PC-3 (cell line): ENCODE results near the gene LHX8. TPM values are rescaled to one million over a fixed set of nuclear protein-coding genes. Genes with fewer than 3 reads are reported as not detected.
"Not testable (repeated sequence)": the region's sequence is repeated elsewhere in the genome, so short reads cannot be mapped to it uniquely, and the experiment has no call there.

Experiments
- ATAC-seq: fragments of 200-7000 bp; cut with Tn5 transposase; 2 replicates; pipeline ENCODE4 v1.9.1; 2020; ENCODE audit warnings: mild to moderate bottlenecking, moderate library complexity
- BruUV-seq: library from RNA; stranded (reverse); fragments of 400-500 nt; replicated peaks from 2 replicates; lab custom pipeline; 2021; lab: Mats Ljungman, UMichigan
- CTCF ChIA-PET: fragments of 300-600 bp; sonication (Branson Sonifier 250); formaldehyde crosslinking; loops from one replicate; lab custom pipeline; 2022; ENCODE audit warnings: antibody characterized with exemption; lab: Charles Lee
- POLR2A ChIA-PET: fragments of 300-600 bp; sonication (Branson Sonifier 250); formaldehyde crosslinking; loops from one replicate; lab custom pipeline; 2022; ENCODE audit warnings: antibody characterized with exemption; ENCODE audit not compliant: unreplicated experiment; lab: Charles Lee
- DNase-seq: peaks from one replicate; pipeline ENCODE4 v3.0.0-alpha.2; 2015
- H2AFZ ChIP-seq: fragments of 300-600 bp; sonication (generic); 2 replicates; pipeline ENCODE4 v1.6.0; 2016; ENCODE audit warnings: antibody characterized with exemption, low read length
- H3F3A ChIP-seq: fragments of 300-600 bp; sonication (generic); one replicate; pipeline ENCODE4 v1.6.0; 2017; ENCODE audit warnings: antibody characterized with exemption, low read length, control low read depth, mild to moderate bottlenecking; ENCODE audit not compliant: unreplicated experiment
- H3K27ac ChIP-seq: fragments of 300-600 bp; sonication (generic); 2 replicates; pipeline ENCODE4 v1.5.1; 2016; ENCODE audit warnings: mild to moderate bottlenecking, low read length
- H3K27me3 ChIP-seq: fragments of 300-600 bp; sonication (generic); 2 replicates; pipeline ENCODE4 v1.6.1; 2016; ENCODE audit warnings: low read length, mixed read lengths
- H3K36me3 ChIP-seq: fragments of 300-600 bp; sonication (generic); 2 replicates; pipeline ENCODE4 v1.6.1; 2016; ENCODE audit warnings: low read depth, mixed run types, low read length, mixed read lengths
- H3K4me1 ChIP-seq: fragments of 300-600 bp; sonication (generic); 2 replicates; pipeline ENCODE4 v1.5.1; 2016; ENCODE audit warnings: low read length; ENCODE audit not compliant: insufficient read depth
- H3K4me2 ChIP-seq: fragments of 300-600 bp; sonication (generic); 2 replicates; pipeline ENCODE4 v1.6.0; 2016; ENCODE audit warnings: low read length
- H3K4me3 ChIP-seq: fragments of 300-600 bp; sonication (generic); 2 replicates; pipeline ENCODE4 v1.5.1; 2016; ENCODE audit warnings: mild to moderate bottlenecking, low read length, mixed read lengths
- H3K79me2 ChIP-seq: fragments of 300-600 bp; sonication (generic); 2 replicates; pipeline ENCODE4 v1.6.1; 2017; ENCODE audit warnings: low read length, mixed read lengths
- H3K9ac ChIP-seq: fragments of 300-600 bp; sonication (generic); 2 replicates; pipeline ENCODE4 v1.6.0; 2016; ENCODE audit warnings: mild to moderate bottlenecking, low read length
- H3K9me2 ChIP-seq: fragments of 300-600 bp; sonication (generic); replicated peaks from 2 replicates; pipeline ENCODE4 v1.6.1; 2016; ENCODE audit warnings: mixed run types, low read length, mixed read lengths
- H3K9me3 ChIP-seq: fragments of 300-600 bp; sonication (generic); 2 replicates; pipeline ENCODE4 v1.6.1; 2016; ENCODE audit warnings: low read length, mixed read lengths
- H4K20me1 ChIP-seq: fragments of 300-600 bp; sonication (generic); 2 replicates; pipeline ENCODE4 v1.6.1; 2016; ENCODE audit warnings: low read length, mixed read lengths
- CTCF ChIP-seq: fragments of 300-600 bp; sonication (generic); conservative IDR thresholded peaks from 2 replicates; pipeline ENCODE4 v1.5.1; 2017; ENCODE audit warnings: antibody characterized with exemption, low read depth, mild to moderate bottlenecking, low read length
- EZH2 ChIP-seq: fragments of 300-600 bp; sonication (generic); IDR thresholded peaks from one replicate; pipeline ENCODE4 v1.6.1; 2017; ENCODE audit warnings: antibody characterized with exemption, mild to moderate bottlenecking, low read length; ENCODE audit not compliant: unreplicated experiment
- EZH2phosphoT487 ChIP-seq: fragments of 300-600 bp; sonication (generic); IDR thresholded peaks from 2 replicates; pipeline ENCODE4 v1.6.1; 2018; ENCODE audit warnings: mild to moderate bottlenecking, antibody characterized with exemption, low read length, borderline replicate concordance
- intact Hi-C: fragments of 100-400 bp; cut with micrococcal nuclease; formaldehyde crosslinking; loops from 2 replicates; pipeline ENCODE4 v1.9.0; 2023
- total RNA-seq: library from RNA; depleted of rRNA; stranded (reverse); fragments of >200 nt; gene quantifications from 2 replicates; pipeline ENCODE4 v1.2.3, GENCODE V29; 2014

Gene LHX8
- total RNA-seq, 1 experiment from 2014 or later: not detected

- TF ChIP-seq CTCF (no peak), EZH2phosphoT487 (no peak), EZH2 (no peak)
- Histone ChIP-seq H3K36me3 (no peaks in the 10 kb centered on the region), H3K9me2 (no peaks in the 10 kb centered on the region), H3K9me3 (no peaks in the 10 kb centered on the region), H3K9ac (no peak overlapping the region), H3K4me3 (no peak overlapping the region), H3K79me2 (no peaks in the 10 kb centered on the region), H4K20me1 (no peaks in the 10 kb centered on the region), H3K27ac (no peak overlapping the region), H3K4me1 (no peaks in the 10 kb centered on the region), H3F3A (no peaks in the 10 kb centered on the region), H3K27me3 (no peaks in the 10 kb centered on the region), H3K4me2 (no peak overlapping the region), H2AFZ (no peak overlapping the region)
- DNase-seq: no peak
- ChIA-PET POLR2A (no interaction called here), CTCF (no interaction called here)
- ATAC-seq: no peak
- intact Hi-C loops: no loop called here
- no TSS peak for BruUV-seq
Measured at GRCh38 chr1:75171876-75172275, 37.7 kb downstream of the LHX8 start.

- Histone ChIP-seq H3K9me3 (no peaks in the 10 kb centered on the region), H3K79me2 (no peaks in the 10 kb centered on the region), H3F3A (no peaks in the 10 kb centered on the region), H3K4me1 (no peaks in the 10 kb centered on the region), H4K20me1 (no peaks in the 10 kb centered on the region), H3K27ac (no peak overlapping the region), H3K4me3 (no peak overlapping the region), H3K9me2 (no peaks in the 10 kb centered on the region), H3K36me3 (no peaks in the 10 kb centered on the region), H2AFZ (no peak overlapping the region), H3K4me2 (no peak overlapping the region), H3K27me3 (no peaks in the 10 kb centered on the region), H3K9ac (no peak overlapping the region)
- DNase-seq (no peak), ATAC-seq (no peak)
- BruUV-seq: no TSS peak
- ChIA-PET POLR2A (no interaction called here), CTCF (no interaction called here)
- TF ChIP-seq EZH2phosphoT487 (no peak), CTCF (no peak), EZH2 (no peak)
- intact Hi-C loops: no loop called here
Measured at GRCh38 chr1:75172556-75172955, 38.4 kb downstream of the LHX8 start.

GRCh38 chr1:75174031-75174760 is 40.0 kb downstream of the LHX8 start:
- ATAC-seq: no peak
- no TSS peak for BruUV-seq
- Histone ChIP-seq H3K79me2 (no peaks in the 10 kb centered on the region), H2AFZ (no peak overlapping the region), H3K4me3 (no peak overlapping the region), H3K9me3 (no peaks in the 10 kb centered on the region), H3K4me2 (no peak overlapping the region), H3K4me1 (no peaks in the 10 kb centered on the region), H3K36me3 (no peaks in the 10 kb centered on the region), H3K27ac (no peak overlapping the region), H3F3A (no peaks in the 10 kb centered on the region), H3K9ac (no peak overlapping the region), H4K20me1 (no peaks in the 10 kb centered on the region), H3K9me2 (no peaks in the 10 kb centered on the region), H3K27me3 (no peaks in the 10 kb centered on the region)
- ChIA-PET CTCF (no interaction called here), POLR2A (no interaction called here)
- TF ChIP-seq EZH2 (no peak), EZH2phosphoT487 (no peak), CTCF (no peak)
- intact Hi-C loops: no loop called here
- DNase-seq: no peak

GRCh38 chr1:75181214-75181955 is 47.2 kb downstream of the LHX8 start:
- ATAC-seq, intact Hi-C loops, H3K4me3 ChIP-seq, H3K27ac ChIP-seq, H3K4me2 ChIP-seq, H3K4me1 ChIP-seq, CTCF ChIA-PET, H3K27me3 ChIP-seq, H3F3A ChIP-seq, H3K36me3 ChIP-seq, H2AFZ ChIP-seq, H4K20me1 ChIP-seq, H3K9ac ChIP-seq, BruUV-seq, DNase-seq, H3K9me2 ChIP-seq, H3K79me2 ChIP-seq, H3K9me3 ChIP-seq: not testable (repeated sequence)
- POLR2A ChIA-PET: interaction anchor here (0.6 kb wide), 1 partner anchor 389 kb away, joined by 3 read pairs; no protein-coding TSS in a partner anchor
